GM21786 (cell line): ENCODE data around the gene NUMBL.
"Not testable (repeated sequence)": the region's sequence is repeated elsewhere in the genome, so short reads cannot be mapped to it uniquely, and the experiment has no call there.

Experiments
- ATAC-seq: cut with Tn5 transposase; IDR thresholded peaks from one replicate; pipeline ENCODE4 v1.9.1; 2021; ENCODE audit not compliant: unreplicated experiment

Gene NUMBL

DNA sequence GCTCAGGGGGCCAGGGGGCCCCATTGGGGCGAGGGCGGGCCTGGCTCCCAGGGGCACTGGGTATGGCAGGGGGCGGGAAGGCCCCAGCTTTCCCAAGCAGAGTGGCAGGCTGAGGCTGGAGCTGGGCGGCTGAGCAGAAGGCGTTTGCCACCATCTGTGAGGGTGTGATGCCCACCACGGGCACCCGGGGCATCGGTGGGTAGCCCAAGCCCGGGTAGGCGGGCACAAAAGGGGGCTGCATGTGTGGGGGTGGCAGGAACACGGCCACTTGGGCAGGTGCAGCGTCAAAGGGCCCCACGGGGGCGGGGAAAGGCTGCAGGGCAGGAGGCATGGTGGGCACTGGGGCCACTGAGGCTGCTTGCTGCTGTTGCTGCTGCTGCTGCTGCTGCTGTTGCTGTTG lies 22.8 kb downstream of the NUMBL start:
- no peak for ATAC-seq

DNA sequence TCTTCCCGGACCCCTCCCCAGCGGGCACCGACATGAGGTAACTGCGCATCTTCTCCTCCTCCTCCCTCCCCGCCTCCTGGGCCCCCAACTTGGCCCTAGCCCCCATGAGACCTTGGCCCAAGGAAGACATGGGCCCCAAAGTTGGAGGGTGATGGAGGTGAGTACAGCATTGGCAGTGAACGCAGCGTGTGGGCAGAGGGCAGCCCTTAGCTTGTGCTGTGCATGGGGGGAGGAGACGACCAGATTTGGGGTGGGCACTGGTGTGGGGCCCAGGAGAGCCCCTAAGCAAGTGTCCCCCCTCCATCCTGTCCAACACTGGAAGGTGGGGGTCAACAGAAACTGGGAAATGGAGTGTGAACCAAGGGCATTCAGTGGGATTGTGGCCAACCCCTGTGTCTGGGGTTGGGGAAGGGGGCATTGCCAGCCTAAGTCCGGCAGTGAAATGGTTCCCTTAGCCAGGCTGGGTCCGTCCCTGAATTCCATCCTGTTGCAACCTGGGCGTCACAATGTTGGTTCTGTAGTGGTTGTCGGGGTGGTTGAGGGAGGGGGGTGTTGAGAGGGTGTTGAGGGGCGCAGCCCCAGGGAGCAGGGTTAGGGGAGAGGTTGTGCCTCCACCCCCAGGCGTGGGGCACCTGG lies 23.5 kb downstream of the NUMBL start:
- ATAC-seq: no peak

DNA sequence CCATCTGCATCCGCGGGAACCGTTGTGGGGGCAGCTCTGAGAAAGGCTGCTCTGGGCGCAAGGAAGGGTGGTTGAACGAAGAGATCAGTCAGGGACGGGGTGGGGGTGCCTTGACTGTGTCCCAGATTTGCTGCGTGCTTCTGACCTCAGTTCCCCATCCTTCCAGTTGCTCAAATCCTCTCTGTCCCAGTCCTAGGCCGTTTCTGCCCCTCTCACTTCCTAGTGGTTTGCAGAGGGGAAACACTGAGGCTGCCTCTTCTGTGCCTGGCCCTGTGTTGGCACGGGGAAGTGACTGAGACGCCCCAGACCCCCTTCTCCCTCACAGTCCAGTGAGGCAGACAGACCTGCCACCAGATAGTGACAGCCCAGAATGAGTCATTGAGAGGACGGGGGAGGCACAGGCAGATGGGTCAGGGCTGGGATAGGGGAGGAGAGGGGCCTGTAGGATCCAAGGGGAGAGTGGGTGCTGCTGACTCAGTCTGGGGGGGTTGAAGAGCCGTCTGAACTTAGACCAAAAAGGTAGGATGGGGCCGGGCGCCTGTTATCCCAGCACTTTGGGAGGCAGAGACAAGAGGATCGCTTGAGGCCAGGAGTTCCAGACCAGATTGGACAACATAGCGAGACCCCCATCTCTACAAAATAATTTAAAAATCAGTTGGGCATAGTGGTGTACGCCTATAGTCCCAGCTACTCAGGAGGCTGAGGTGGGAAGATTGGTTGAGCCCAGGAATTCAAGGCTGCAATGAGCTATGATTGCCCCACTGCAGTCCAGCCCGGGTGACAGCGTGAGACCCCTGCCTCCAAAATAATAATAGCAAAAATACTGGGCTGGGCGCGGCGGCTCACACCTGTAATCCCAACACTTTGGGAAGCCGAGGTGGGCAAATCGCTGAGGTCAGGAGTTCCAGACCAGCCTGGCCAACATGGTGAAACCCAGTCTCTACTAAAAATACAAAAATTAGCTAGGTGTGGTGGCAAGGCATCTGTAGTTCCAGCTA lies 26.5 kb downstream of the NUMBL start:
- ATAC-seq: no peak

DNA sequence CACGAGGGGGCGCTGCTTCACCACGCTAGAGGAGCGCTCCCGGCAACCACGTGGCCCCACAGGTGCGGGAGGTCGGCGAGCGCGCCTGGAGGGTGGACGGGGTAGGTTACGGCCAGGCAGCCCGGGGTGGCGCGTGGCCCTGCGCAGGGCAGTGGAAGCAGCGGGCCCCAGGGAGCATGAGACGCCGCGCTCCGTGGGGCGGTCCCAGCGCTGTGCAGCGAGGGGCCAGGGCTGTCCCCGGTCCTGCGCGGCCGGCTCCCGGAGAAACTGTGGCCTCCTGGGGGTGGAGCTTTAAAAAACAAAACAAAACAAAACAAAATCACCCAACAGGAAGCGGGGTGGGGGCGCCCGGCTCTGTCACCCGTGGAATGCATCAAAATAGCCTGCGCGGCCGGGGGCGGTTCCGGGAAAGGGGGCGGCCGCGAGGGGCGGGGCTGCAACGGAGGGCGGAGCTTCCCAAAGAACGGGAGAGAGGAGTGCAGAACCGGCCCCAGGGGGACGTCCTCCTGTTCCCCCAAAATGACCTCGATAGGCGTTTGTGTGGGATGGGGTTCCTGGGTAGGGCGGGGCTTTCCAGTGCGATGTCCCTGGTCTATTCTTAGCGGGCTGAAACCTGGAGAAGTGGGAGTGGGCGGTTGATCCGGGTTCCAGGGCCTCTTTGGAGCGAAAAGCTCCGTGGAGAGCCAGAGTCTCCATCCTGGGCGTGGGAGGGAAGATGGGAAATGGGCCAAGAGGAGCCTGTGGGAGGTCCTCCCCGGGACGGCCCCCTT lies 27.3 kb downstream of the NUMBL start:
- ATAC-seq: peak; percentile 82

GRCh38 chr19:40661616-40662015 lies 28.8 kb downstream of the NUMBL start:
- no peak for ATAC-seq

DNA sequence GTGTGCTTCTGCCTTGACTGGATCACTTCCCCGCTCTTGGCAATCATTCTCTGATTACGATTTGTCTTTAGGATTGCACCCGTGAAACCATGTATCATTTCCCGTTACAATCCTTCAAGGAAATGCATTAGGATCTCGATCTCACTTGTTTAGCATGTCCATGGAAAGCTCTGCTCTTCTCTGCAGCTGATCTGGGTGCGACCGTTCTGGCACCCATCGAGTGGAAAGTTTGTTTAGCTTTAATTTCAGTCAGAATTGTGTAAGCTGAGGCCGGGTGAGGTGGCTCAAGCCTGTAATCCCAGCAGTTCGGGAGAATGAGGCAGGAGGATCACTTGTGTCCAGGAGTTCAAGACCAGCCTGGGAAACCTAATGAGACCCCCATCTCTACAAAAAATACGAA lies 30.9 kb downstream of the NUMBL start:
- no peak for ATAC-seq

DNA sequence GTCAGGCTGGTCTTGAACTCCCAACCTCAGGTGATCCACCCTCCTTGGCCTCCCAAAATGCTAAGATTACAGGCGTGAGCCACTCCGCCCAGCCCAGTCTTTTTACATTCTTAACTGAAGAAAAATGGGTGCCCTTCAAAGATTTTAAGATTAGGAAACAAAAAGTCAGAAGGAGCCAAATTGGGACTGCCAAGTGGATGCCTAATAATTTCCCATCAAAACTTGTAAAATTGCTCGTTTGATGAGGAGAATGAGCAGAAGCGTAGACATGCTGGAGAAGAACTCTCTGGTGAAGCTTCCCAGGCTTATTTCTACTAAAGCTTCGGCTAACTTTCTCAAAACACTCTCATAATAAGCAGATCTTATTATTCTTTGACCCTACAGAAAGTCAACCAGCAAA lies 31.3 kb downstream of the NUMBL start:
- ATAC-seq: no peak

DNA sequence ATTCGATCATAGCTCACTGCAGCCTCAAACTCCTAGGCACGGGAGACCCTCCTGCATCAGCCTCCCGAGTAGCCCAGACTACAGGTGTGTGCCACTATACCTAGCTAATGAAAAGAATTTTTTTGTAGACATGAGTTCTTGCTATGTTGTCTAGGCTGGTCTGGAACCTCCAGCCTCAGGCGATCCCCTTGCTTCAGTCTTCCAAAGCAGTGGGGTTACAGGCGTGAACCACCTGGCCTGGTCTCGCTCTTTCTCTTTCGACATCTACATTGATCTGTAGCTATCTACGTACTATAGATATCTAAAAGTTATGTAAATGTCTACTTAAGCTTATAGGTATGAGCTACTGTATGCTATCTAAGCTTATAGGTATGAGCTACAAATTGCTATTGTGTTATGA lies 32.4 kb downstream of the NUMBL start:
- no peak for ATAC-seq

DNA sequence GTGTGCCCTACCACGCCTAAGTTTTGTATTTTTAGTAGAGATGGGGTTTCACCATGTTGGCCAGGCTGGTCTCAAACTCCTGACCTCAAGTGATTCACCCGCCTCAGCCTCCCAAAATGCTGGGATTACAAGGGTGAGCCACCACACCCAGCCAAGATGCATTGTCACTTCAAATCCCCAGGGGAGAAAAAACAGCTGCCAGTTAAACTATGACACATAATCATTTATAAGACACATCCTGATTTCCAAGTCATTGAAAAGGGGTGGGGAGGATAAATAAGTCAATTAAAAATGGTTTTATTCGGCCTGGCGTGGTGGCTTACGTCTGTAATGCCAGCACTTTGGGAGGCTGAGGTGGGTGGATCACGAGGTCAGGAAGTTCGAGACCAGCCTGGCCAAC lies 34.8 kb downstream of the NUMBL start:
- not testable (repeated sequence) for ATAC-seq

DNA sequence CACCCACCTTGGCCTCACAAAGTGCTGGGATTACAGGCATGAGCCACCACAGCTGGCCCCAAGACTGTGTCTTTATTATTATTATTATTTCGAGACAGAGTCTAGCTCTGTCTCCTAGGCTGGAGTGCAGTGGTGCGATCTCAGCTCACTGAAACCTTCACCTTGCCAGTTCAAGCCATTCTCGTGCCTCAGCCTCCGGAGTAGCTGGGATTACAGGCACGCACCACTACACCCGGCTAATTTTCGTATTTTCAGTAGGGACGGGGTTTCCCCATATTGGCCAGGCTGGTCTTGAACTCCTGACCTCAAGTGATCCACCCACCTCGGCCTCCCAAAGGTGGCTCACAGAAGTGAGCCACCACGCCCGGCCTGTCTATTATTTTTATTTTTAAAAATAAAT lies 38.1 kb downstream of the NUMBL start:
- not testable (repeated sequence) for ATAC-seq

- ATAC-seq: no peak
Observed at GRCh38 chr19:40650749-40651305, 39.6 kb downstream of the NUMBL start.

GRCh38 chr19:40649903-40650675 lies 40.4 kb downstream of the NUMBL start:
- ATAC-seq: not testable (repeated sequence)

DNA sequence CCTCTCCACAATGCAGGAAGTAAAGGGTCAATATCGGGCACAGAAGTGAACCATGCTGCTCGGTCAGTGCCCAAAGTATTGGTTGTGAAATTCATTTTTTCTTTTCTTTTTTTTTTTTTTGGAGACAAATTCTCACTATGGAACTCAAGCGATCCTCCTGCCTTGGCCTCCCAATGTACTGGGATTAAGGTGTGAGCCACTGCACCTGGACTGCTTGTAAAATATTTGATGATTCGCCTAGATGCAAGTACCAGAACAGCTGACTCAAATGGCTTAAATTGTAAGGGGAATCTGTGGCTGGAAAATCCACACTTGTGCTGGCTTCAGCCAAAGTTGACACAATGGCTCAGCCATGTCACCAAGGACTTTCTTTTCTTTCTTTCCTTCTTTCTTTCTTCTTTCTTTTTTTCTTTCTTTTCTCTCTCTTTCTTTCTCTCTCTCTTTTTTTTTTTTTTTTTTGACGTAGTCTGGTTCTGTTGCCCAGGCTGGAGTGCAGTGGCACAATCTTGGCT lies 43.7 kb downstream of the NUMBL start:
- ATAC-seq: no peak

- ATAC-seq: no peak
Observed at GRCh38 chr19:40642757-40643305, 47.6 kb downstream of the NUMBL start.

DNA sequence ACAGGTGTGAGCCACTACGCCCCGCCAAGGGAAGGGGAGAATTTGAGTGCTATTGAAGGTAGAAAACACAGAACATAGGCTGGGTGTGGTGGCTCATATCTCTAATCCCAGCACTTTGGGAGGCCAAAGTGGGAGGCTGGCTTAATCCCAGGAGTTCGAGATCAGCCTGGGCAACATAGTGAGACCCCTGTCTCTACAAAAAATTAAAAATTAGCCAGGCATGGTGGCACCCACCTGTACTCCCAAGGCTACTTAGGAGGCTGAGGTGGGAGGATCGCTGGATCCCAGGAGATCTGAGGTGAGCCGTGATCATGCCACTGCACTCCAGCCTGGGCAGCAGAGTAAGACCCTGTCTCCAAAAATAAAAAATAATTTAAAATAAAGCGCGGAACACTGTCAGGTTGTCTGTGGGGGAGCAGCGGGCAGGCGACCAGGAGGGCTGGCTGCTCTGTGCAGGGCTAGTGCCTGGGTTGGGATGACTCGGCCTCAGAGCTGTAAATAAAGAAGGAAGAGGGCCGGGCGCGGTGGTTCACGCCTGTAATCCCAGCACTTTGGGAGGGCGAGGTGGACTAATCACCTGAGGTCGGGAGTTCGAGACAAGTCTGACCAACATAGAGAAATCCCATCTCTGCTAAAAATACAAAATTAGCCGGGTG lies 48.3 kb downstream of the NUMBL start:
- no peak for ATAC-seq

DNA sequence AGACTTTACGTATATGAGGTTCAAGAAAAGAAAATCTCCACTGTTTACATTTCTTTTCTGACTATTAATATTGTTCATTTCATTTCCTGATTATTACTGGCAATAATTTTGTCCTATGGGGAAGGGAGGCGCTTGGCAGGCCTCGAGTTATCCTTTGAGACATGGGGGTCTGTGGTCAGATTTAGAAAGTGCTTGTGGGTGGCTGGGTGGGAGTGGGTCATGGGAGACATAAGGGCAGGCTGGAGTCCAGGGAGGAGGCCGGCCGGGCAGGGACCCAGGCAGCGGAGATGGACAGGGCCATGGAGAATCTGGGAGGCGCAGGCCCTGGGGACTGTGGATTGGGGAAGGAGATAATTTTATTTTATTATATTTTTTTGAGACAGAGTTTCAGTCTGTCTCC lies 49.2 kb downstream of the NUMBL start:
- no peak for ATAC-seq

- ATAC-seq: no peak
Observed at GRCh38 chr19:40640744-40641143, 49.7 kb downstream of the NUMBL start.

DNA sequence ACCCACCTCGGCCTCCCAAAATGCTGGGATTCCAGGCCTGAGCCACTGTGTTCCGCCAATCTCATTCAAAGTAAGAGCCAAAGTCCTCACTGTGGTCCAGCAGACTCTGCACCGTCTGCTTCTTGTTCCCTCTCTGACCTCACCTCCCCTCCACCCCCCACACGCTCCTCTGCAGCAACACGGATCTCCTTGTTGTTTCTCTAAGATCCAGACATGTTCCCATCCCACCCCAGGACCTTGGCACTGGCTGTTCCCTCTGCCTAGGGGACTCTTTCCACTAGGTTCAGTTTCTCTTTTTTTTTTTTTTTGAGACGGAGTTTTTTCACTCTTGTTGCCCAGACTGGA lies 50.8 kb downstream of the NUMBL start:
- ATAC-seq: no peak

DNA sequence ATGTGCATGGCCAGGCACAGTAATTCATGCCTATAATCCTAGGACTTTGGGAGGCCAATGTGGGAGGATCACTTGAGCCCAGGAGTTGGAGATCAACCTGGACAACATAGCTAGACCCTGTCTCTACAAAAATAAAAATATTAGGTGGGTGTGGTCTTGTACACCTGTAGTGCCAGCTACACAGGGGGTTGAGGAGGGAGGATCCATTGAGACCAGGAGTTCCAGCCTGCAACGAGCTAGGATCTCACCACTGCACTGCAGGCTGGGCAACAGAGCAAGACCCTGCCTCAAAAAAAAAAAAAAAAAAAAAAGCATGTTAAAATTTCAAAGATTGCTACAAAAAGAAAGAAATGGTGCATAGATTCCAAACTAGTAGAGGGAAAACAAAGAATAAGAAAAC lies 52.1 kb downstream of the NUMBL start:
- ATAC-seq: no peak

DNA sequence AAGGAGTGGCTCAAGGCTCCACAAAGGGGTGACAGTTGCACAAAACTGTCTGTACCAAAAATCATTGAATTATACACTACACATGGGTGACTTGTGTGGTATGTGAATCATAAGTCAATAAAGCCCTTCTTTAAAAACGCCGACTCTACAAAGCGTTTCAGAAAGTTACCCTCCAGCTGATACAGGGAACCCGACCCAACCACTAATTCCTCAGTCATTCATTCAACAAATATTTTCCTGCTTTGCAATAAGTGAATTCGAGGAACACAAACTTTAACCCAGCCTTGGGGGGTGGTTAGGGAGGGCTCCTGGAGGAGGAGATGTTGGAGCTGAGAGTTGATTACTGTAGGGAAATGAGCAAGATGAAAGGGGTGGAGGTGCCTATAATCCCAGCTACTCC lies 57.2 kb downstream of the NUMBL start:
- no peak for ATAC-seq
